GM18520 (cell line): ENCODE data around the gene REEP1.

Experiments used
- ATAC-seq: cut with Tn5 transposase; IDR thresholded peaks from one replicate; pipeline ENCODE4 v1.9.1; 2021; ENCODE audit not compliant: unreplicated experiment

REEP1 gene

GRCh38 chr2:86284987-86285386, 52.4 kb downstream of the REEP1 start:
- ATAC-seq, result no peak

GRCh38 chr2:86284401-86284841, 53.0 kb downstream of the REEP1 start:
- ATAC-seq, result no peak

GRCh38 chr2:86283411-86284030, 53.9 kb downstream of the REEP1 start:
- ATAC-seq, result no peak

- no peak for ATAC-seq
Measured at GRCh38 chr2:86281066-86281700, 56.2 kb downstream of the REEP1 start.

- no peak for ATAC-seq
Measured at GRCh38 chr2:86280191-86280667, 57.2 kb downstream of the REEP1 start.

- ATAC-seq, result no peak
Measured at GRCh38 chr2:86275962-86276361, 61.5 kb downstream of the REEP1 start.

GRCh38 chr2:86275384-86275799, 62.0 kb downstream of the REEP1 start:
- ATAC-seq, result peak; percentile 9

- peak; percentile 67 for ATAC-seq
Measured at GRCh38 chr2:86274918-86275275, 62.5 kb downstream of the REEP1 start.

GRCh38 chr2:86274265-86274917, 63.0 kb downstream of the REEP1 start:
- no peak for ATAC-seq

GRCh38 chr2:86272111-86272510, 65.3 kb downstream of the REEP1 start:
- ATAC-seq, result no peak

- no peak for ATAC-seq
Measured at GRCh38 chr2:86271248-86271647, 66.2 kb downstream of the REEP1 start.

GRCh38 chr2:86263956-86264355, 73.5 kb downstream of the REEP1 start:
- ATAC-seq, result no peak

- ATAC-seq, result no peak
Measured at GRCh38 chr2:86260978-86261377, 76.4 kb downstream of the REEP1 start.

- no peak for ATAC-seq
Measured at GRCh38 chr2:86258106-86258505, 79.3 kb downstream of the REEP1 start.

- no peak for ATAC-seq
Measured at GRCh38 chr2:86256982-86257381, 80.4 kb downstream of the REEP1 start.

- ATAC-seq, result no peak
Measured at GRCh38 chr2:86256300-86256699, 81.1 kb downstream of the REEP1 start.

- ATAC-seq, result no peak
Measured at GRCh38 chr2:86254576-86255538, 82.6 kb downstream of the REEP1 start.

GRCh38 chr2:86253424-86253823, 84.0 kb downstream of the REEP1 start:
- ATAC-seq, result no peak

GRCh38 chr2:86251840-86252266, 85.6 kb downstream of the REEP1 start:
- no peak for ATAC-seq

GRCh38 chr2:86249579-86250391, 87.6 kb downstream of the REEP1 start:
- ATAC-seq, result peak; percentile 63
